ENCODE results near the gene KRT10.

DNA sequence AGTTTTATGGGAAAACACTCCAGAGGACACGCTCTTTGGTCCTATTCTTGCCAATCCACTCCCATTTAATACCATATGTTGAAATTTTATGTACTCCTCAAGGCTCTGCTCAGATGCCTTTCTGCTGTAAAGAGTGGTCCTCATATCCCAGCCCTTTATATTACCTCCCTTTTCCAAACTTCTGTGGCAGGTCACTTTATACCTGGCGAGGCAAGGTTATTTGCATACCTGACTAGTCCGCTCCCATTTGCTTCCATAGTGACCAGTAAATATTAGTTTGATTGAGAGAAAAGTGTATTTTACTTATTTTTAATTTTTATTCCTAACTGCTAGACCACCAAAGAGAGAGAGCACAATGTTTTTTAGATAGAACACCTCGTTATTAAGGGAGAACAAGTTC is 27.3 kb upstream of the KRT10 start:
- TF ChIP-seq, protein P1, sequence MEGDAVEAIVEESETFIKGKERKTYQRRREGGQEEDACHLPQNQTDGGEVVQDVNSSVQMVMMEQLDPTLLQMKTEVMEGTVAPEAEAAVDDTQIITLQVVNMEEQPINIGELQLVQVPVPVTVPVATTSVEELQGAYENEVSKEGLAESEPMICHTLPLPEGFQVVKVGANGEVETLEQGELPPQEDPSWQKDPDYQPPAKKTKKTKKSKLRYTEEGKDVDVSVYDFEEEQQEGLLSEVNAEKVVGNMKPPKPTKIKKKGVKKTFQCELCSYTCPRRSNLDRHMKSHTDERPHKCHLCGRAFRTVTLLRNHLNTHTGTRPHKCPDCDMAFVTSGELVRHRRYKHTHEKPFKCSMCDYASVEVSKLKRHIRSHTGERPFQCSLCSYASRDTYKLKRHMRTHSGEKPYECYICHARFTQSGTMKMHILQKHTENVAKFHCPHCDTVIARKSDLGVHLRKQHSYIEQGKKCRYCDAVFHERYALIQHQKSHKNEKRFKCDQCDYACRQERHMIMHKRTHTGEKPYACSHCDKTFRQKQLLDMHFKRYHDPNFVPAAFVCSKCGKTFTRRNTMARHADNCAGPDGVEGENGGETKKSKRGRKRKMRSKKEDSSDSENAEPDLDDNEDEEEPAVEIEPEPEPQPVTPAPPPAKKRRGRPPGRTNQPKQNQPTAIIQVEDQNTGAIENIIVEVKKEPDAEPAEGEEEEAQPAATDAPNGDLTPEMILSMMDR (IDR thresholded peaks at IDR 0.05) = no peak
- TF ChIP-seq POLR2A (IDR thresholded peaks at IDR 0.05) (no peak), POLR2AphosphoS5 (IDR thresholded peaks at IDR 0.05) (no peak), EP300 (IDR thresholded peaks at IDR 0.05) (no peak)

Measured in gastroesophageal sphincter (tissue), 3 donors.